SK-MEL-5 (cell line): Measurements from ENCODE around the gene WBP1. TPM values are rescaled to one million over a fixed set of nuclear protein-coding genes. Genes with fewer than 3 reads are reported as not detected.
"Not testable (repeated sequence)": the region's sequence is repeated elsewhere in the genome, so short reads cannot be mapped to it uniquely, and the experiment has no call there.

Experiments used
- DNase-seq: peaks from one replicate; pipeline ENCODE4 v3.0.0-alpha.2; 2016; ENCODE audit warnings: low read depth, low spot score
- in situ Hi-C: cut with HindIII; loops from 2 replicates; pipeline ENCODE4 v1.10.0; 2016; ENCODE audit warnings: low sequenced_read_pairs, high pct_unique_total_duplicates, low pct_unique_long_range_greater_than_20kb
- total RNA-seq: library from RNA; depleted of rRNA; stranded (reverse); fragments of >200 nt; shearing (Covaris generic); gene quantifications from 2 replicates; pipeline ENCODE4 v1.2.3, GENCODE V29; 2014

The WBP1 gene
- total RNA-seq, 1 experiment from 2014 or later, result 45.9 TPM

GRCh38 chr2:74470742-74471141, 12.5 kb downstream of the WBP1 start:
- in situ Hi-C loops, DNase-seq: not testable (repeated sequence)

- in situ Hi-C loops, result no loop called here
- DNase-seq, result no peak
Measured at GRCh38 chr2:74471332-74472065, 13.3 kb downstream of the WBP1 start.

DNA sequence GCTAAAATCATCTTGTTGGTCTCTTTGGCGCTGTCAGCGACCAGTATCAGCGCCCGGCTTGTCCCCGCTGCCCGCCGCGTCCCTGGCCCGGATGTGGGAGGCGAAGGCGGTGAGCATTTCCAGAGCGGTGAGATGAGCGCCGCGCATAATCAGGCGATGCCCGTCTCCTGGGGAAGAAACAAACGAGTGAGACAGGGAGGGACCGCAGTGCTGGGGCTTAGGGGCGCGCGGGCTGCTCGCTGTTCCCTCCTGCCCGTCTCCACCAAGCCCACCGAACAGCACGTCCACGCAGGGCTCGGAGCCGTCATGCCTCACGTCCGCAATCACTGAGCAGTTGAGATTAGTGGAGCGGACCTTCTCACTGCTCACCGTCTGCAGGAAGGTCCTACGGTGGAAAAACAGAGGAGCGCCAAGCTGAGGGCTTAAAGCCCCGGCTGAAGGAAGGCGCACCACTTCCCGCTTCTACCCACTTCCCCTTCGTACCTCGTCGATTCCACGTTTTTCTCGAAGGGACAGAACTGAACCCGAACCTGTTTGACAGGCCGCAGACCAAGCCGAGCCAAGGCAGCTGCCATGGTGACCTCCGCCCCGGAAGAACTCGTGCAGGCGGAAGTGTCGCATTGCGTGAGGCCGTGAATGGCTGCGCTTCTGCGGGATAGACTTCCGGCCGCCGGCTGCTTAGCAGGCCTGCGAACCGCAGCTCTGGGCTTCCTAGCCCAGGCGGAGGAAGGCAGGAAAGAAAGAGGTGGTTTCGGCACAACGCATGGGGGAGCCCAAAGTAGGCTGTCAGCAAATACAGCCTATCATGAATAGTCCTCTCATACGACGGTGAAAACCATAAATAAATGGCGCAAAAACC, 14.1 kb downstream of the WBP1 start, which contains the start of gene MRPL53:
MRPL53 (minus strand) TSS at position 595 of the 859 bp plus-strand sequence; CDS start at position 575, 20 bp downstream.
- DNase-seq, result peak; percentile 93
- in situ Hi-C loops, result no loop called here

GRCh38 chr2:74472945-74473258, 14.7 kb downstream of the WBP1 start:
- DNase-seq, result no peak
- in situ Hi-C loops, result no loop called here

GRCh38 chr2:74474481-74474880, 16.2 kb downstream of the WBP1 start:
- in situ Hi-C loops, result no loop called here
- DNase-seq, result no peak

GRCh38 chr2:74474899-74475298, 16.7 kb downstream of the WBP1 start:
- in situ Hi-C loops, result no loop called here
- peak; percentile 53 for DNase-seq

- DNase-seq, result no peak
- in situ Hi-C loops, result no loop called here
Measured at GRCh38 chr2:74481431-74481830, 23.2 kb downstream of the WBP1 start.

DNA sequence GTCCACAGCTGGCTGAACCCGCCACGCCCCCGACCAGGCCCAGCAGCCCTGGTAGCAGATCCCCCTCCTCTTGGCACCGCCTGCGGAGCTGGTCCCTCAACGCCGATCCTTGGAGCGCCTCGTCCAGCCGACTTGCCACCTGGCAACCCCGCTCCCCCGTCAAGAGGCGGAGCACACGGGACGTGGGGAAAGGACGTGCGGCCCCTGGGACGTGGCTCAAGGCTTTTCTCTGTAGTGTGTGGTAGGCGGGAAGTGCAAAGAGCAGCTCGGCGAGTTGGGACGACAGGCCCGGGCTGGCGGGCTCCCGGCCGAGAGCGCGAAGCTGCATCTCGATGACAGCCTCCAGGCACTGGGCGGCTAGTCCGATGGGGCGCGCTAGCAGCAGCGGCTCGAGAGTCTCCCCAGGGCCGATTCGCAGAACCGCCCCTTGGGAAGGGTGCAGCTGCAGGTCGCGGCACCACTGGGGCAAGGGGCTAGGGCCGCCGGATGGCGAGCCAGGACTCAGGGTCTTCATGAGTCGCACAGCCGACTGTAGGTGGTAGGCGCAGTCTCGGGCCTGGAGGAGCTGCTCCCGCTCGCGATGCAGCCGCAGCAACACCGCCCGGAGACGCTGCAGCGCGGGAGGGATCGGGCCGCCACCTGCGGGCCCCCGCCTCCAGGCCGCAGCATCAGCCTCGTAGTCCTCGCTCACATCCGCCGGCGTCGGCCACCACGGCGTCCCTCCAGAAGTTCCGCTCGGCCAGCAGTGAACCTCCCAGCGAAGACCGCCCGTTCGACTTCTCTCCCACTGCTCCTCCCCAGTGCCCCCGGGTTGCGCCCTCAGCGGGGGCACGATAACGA, 23.9 kb downstream of the WBP1 start:
- in situ Hi-C loops, result no loop called here
- DNase-seq, result no peak

- DNase-seq, result peak; percentile 97
- in situ Hi-C loops, result no loop called here
Measured at GRCh38 chr2:74482801-74483674, 24.8 kb downstream of the WBP1 start, which contains the start of the genes CCDC142 and TTC31. Gene CCDC142 (minus strand): TSS chr2:74482998. CDS start chr2:74482837, 161 bp downstream. Gene TTC31 (plus strand): TSS chr2:74483081. CDS start chr2:74483096, 15 bp downstream.

DNA sequence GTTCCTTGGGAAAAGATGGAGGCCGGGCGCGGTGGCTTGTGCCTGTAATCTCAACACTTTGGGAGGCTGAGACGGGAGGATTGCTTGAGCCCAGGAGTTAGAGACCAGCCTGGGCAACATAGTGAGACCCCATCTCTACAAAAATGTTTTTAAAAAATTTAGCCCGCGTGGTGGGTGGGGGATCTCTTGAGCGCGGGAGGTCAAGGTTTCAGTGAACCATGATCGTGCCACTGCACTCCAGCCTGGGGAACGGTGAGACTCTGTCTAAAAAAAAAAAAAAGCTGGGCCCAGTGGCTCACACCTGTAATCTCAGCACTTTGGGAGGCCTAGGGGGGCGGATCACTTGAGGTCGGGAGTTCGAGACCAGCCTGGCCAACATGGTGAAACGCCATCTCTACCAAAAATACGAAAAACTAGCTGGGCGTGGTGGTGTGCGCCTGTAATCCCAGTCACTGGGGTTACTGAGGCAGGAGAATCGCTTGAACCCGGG, 25.5 kb downstream of the WBP1 start:
- DNase-seq, in situ Hi-C loops: not testable (repeated sequence)

DNA sequence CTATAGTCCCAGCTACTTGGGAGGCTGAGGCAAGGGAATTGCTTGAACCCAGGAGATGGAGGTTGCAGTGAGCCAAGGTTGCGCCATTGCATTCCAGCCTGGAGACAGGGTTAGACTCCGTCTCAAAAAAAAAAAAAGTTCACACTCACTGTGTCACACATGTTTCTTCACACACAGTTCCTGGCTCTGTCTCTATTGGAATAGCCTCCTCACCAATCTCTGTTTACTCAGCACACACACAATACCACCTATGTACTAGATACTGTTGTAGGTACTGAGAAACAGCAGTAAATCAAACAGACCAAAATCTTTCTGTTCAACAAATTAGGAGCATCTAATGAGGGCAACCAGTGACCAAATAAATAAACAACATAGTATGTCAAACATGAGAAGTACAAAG, 27.9 kb downstream of the WBP1 start:
- no peak for DNase-seq
- in situ Hi-C loops, result no loop called here

DNA sequence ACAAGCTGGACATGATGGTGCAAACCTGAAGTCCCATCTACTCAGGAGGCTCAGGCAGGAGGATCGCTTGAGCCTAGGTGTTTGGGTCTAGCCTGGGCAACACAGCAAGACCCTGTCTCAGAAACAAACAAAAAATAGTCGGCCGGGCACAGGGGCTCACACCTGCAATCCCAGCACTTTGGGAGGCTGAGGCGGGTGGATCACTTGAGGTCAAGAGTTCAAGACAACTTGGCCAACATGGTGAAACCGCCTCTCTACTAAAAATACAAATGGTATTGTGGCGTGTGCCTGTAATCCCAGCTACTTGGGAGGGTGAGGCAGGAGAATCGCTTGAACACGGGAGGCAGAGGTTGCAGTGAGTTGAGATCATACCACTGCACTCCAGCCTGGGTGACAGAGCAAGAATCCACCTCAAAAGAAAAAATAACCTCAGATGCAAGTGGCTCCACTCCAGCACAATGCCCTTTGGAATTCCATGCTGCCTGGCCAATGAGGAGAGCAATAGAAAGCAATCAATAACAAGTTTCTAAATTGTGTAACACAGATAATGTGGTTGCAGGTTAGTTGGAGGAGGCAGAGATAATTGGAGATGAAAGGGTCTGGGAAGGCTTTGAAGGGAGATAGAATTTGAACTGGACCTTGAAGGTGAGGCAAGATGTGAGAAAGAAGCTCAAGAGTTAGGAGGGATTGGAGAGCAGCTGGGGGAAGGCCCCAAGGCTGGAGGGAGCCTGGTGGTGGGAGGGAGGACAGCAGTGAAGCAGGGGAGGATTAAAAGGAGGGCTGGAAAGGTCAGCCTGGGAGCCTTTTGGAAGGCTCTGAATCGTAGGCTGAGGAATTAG, 30.6 kb downstream of the WBP1 start:
- in situ Hi-C loops, result no loop called here
- DNase-seq, result no peak

DNA sequence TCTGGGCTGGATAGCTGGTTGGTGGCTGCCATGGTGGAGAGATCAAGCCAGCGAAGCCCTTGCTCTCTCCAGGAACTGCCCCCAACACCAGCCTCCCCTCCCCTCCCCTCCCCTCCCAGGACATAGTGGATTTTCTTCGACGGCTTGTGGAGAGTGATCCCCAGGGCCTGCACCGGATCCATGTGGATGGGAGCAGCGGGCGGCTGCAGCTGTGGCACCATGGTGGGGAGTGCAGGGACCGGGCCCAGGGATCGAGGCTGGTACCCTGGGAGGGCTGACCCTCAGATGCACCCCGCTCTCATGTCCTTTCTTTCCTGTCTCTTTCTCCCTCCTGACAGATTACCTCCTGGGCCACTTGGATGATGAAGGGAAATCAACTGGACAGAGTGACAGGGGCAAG, 31.7 kb downstream of the WBP1 start:
- DNase-seq, result no peak
- in situ Hi-C loops, result no loop called here

- DNase-seq, result no peak
- in situ Hi-C loops, result no loop called here
Measured at GRCh38 chr2:74491648-74492544, 33.7 kb downstream of the WBP1 start.

GRCh38 chr2:74493546-74493945, 35.3 kb downstream of the WBP1 start:
- DNase-seq, result no peak
- in situ Hi-C loops, result no loop called here
